SK-N-MC (cell line): ENCODE data around the gene SEC24D.

Experiments used
- DNase-seq: peaks from one replicate; pipeline ENCODE4 v3.0.0-alpha.2; 2011; ENCODE audit warnings: low read depth, low spot score
- H3K27ac ChIP-seq: fragments of 200-600 bp; sonication (generic); 2 replicates; pipeline ENCODE4 v1.5.1; 2016; ENCODE audit warnings: mixed run types
- H3K36me3 ChIP-seq: fragments of 200-600 bp; sonication (generic); 2 replicates; pipeline ENCODE4 v1.6.1; 2017; ENCODE audit warnings: antibody characterized with exemption, low read length, mixed read lengths; ENCODE audit not compliant: insufficient read depth
- H3K4me3 ChIP-seq: fragments of 200-600 bp; sonication (generic); 2 replicates; pipeline ENCODE4 v1.5.1; 2016
- H3K9ac ChIP-seq: fragments of 200-600 bp; sonication (generic); 2 replicates; pipeline ENCODE4 v1.8.0; 2017; ENCODE audit warnings: mixed run types, mixed read lengths; ENCODE audit not compliant: insufficient read length
- H3K9me3 ChIP-seq: fragments of 200-600 bp; sonication (generic); 2 replicates; pipeline ENCODE4 v1.6.1; 2017; ENCODE audit warnings: low read depth, mild to moderate bottlenecking, antibody characterized with exemption, low read length, moderate library complexity, mixed read lengths
- EZH2 ChIP-seq: fragments of 200-600 bp; sonication (generic); IDR thresholded peaks from one replicate; pipeline ENCODE4 v1.6.1; 2017; ENCODE audit warnings: antibody characterized with exemption
- FOXP2 ChIP-seq: optimal IDR thresholded peaks from 2 replicates; pipeline ENCODE3; 2011; ENCODE audit warnings: mild to moderate bottlenecking, moderate library complexity; ENCODE audit not compliant: insufficient read depth; ENCODE audit errors: extremely low read length, control extremely low read depth
- POLR2AphosphoS5 ChIP-seq: IDR thresholded peaks from 2 replicates; pipeline ENCODE4 v1.6.1; 2012; ENCODE audit warnings: mild to moderate bottlenecking, low read depth, low read length, borderline replicate concordance

Gene SEC24D

GRCh38 chr4:118739022-118739713 is 96.8 kb downstream of the SEC24D start:
- Histone ChIP-seq H3K9me3 (no peaks in the 10 kb centered on the region), H3K4me3 (no peak overlapping the region), H3K36me3 (peaks cover 17% of the 10 kb centered on the region; the same call in 1 of the 2 replicates), H3K27ac (no peak overlapping the region), H3K9ac (no peak overlapping the region)
- DNase-seq = no peak
- TF ChIP-seq EZH2 (no peak), FOXP2 (no peak), POLR2AphosphoS5 (no peak)

- no peak overlapping the region for H3K4me3 ChIP-seq
- no peaks in the 10 kb centered on the region for H3K9me3 ChIP-seq
- DNase-seq = no peak
- H3K9ac ChIP-seq = no peak overlapping the region
- H3K36me3 ChIP-seq = peaks cover 14% of the 10 kb centered on the region; the same call in 1 of the 2 replicates
- no peak overlapping the region for H3K27ac ChIP-seq
- TF ChIP-seq EZH2 (no peak), FOXP2 (no peak), POLR2AphosphoS5 (no peak)
These were observed 97.8 kb downstream of the SEC24D start for GRCh38 chr4:118738090-118738489.

- Histone ChIP-seq H3K9ac (no peak overlapping the region), H3K36me3 (peaks cover 14% of the 10 kb centered on the region; the same call in 1 of the 2 replicates), H3K9me3 (no peaks in the 10 kb centered on the region), H3K27ac (no peak overlapping the region), H3K4me3 (no peak overlapping the region)
- DNase-seq = no peak
- no peak for TF ChIP-seq FOXP2
- TF ChIP-seq EZH2 = no peak
- no peak for TF ChIP-seq POLR2AphosphoS5
These were observed 99.0 kb downstream of the SEC24D start for GRCh38 chr4:118736900-118737299.

- no peak for DNase-seq
- no peak overlapping the region for H3K4me3 ChIP-seq
- H3K27ac ChIP-seq = no peak overlapping the region
- no peaks in the 10 kb centered on the region for H3K9me3 ChIP-seq
- no peak for TF ChIP-seq EZH2
- no peak for TF ChIP-seq FOXP2
- TF ChIP-seq POLR2AphosphoS5 = no peak
- peaks cover 13% of the 10 kb centered on the region for H3K36me3 ChIP-seq
- no peak overlapping the region for H3K9ac ChIP-seq
These were observed 101.3 kb downstream of the SEC24D start for GRCh38 chr4:118734491-118735205.

- no peak overlapping the region for H3K4me3 ChIP-seq
- no peak overlapping the region for H3K27ac ChIP-seq
- H3K9me3 ChIP-seq = no peaks in the 10 kb centered on the region
- no peak for TF ChIP-seq EZH2
- TF ChIP-seq POLR2AphosphoS5 = no peak
- no peak for TF ChIP-seq FOXP2
- no peak for DNase-seq
- H3K9ac ChIP-seq = no peak overlapping the region
- H3K36me3 ChIP-seq = peaks cover 22% of the 10 kb centered on the region
These were observed 103.2 kb downstream of the SEC24D start for GRCh38 chr4:118732591-118733330.

GRCh38 chr4:118730683-118731082 is 105.2 kb downstream of the SEC24D start:
- Histone ChIP-seq H3K27ac (no peak overlapping the region), H3K9ac (no peak overlapping the region), H3K36me3 (peaks cover 40% of the 10 kb centered on the region), H3K4me3 (no peak overlapping the region), H3K9me3 (no peaks in the 10 kb centered on the region)
- TF ChIP-seq POLR2AphosphoS5 (no peak), EZH2 (no peak), FOXP2 (no peak)
- DNase-seq = no peak

GRCh38 chr4:118729287-118730286 is 106.3 kb downstream of the SEC24D start:
- Histone ChIP-seq H3K27ac (0 out of 2 replicates have a peak overlapping the region, but pooled peaks have one; percentile 16), H3K36me3 (peaks cover 50% of the 10 kb centered on the region), H3K4me3 (no peak overlapping the region), H3K9ac (no peak overlapping the region), H3K9me3 (no peaks in the 10 kb centered on the region)
- TF ChIP-seq FOXP2 (no peak), POLR2AphosphoS5 (no peak), EZH2 (no peak)
- no peak for DNase-seq
